Dendritic cell treated with granulocyte-macrophage colony-stimulating factor and Interleukin-4, amounts not matched to agents 40 ng/mL and 50 ng/mL, for 4 days (primary cell): Measurements from ENCODE around the gene CRIM1.
A peak's percentile ranks its signal among the peaks of the same experiment; 100 is the strongest.
"Not testable (repeated sequence)": the region's sequence is repeated elsewhere in the genome, so short reads cannot be mapped to it uniquely, and the experiment has no call there.

ENCODE experiments used
- H3K27ac Mint-ChIP-seq: one replicate; pipeline ENCODE4 v1.8.0; 2022; ENCODE audit warnings: mild to moderate bottlenecking, mixed read lengths
- H3K27me3 Mint-ChIP-seq: one replicate; pipeline ENCODE4 v1.8.0; 2022; ENCODE audit warnings: mild to moderate bottlenecking, mixed read lengths
- H3K36me3 Mint-ChIP-seq: one replicate; pipeline ENCODE4 v1.8.0; 2022; ENCODE audit warnings: low read depth, mixed read lengths
- H3K4me1 Mint-ChIP-seq: one replicate; pipeline ENCODE4 v1.8.0; 2022; ENCODE audit warnings: low read depth, mixed read lengths
- H3K4me3 Mint-ChIP-seq: one replicate; pipeline ENCODE4 v1.8.0; 2022; ENCODE audit warnings: mild to moderate bottlenecking, moderate library complexity, mixed read lengths
- H3K9me3 Mint-ChIP-seq: one replicate; pipeline ENCODE4 v1.8.0; 2022; ENCODE audit warnings: mixed read lengths
- intact Hi-C: fragments of 100-400 bp; cut with micrococcal nuclease; formaldehyde crosslinking; loops from one replicate; pipeline ENCODE4 v1.15.0; 2022

CRIM1 gene, protein sequence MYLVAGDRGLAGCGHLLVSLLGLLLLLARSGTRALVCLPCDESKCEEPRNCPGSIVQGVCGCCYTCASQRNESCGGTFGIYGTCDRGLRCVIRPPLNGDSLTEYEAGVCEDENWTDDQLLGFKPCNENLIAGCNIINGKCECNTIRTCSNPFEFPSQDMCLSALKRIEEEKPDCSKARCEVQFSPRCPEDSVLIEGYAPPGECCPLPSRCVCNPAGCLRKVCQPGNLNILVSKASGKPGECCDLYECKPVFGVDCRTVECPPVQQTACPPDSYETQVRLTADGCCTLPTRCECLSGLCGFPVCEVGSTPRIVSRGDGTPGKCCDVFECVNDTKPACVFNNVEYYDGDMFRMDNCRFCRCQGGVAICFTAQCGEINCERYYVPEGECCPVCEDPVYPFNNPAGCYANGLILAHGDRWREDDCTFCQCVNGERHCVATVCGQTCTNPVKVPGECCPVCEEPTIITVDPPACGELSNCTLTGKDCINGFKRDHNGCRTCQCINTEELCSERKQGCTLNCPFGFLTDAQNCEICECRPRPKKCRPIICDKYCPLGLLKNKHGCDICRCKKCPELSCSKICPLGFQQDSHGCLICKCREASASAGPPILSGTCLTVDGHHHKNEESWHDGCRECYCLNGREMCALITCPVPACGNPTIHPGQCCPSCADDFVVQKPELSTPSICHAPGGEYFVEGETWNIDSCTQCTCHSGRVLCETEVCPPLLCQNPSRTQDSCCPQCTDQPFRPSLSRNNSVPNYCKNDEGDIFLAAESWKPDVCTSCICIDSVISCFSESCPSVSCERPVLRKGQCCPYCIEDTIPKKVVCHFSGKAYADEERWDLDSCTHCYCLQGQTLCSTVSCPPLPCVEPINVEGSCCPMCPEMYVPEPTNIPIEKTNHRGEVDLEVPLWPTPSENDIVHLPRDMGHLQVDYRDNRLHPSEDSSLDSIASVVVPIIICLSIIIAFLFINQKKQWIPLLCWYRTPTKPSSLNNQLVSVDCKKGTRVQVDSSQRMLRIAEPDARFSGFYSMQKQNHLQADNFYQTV

DNA sequence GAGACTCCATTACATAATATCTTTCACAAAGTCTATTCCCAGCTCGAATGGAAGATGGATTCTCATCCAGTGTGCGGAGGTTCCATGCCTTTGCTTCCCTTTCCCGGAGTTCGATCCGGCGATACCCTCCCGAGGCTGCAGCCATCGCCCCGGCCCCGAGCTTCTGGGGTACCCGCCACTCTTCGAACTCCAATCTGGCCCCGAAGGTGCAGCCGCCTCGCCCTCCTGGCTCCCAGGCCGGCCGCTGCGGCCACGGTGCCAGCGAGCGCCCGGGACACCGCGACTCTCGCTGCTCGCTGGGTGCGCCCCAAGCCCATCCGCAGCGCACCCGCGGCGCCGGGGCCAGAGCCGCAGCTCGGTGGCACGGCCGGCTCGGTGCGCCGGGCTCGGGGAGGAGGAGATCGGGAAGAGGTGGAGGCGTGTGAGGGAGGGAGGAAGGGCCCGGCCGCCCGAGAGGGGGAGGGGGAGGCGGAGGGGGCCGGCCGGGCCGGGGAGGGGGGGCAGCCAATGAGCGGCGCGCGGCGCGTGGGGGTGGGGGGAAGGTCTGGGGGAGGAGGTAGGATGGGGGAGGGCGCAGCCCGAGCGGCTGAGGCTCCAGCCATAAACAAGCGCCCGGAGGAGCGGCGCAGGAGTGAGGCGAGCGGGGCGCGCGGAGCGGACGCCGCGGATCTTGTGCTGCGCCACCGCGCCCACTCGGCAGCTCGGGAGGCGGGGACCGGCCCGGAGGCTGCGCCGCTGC, at the start of gene CRIM1:
CRIM1 (plus strand) TSS at position 628 of the 739 bp plus-strand sequence. CDS start 515 bp downstream, outside the sequence.
- Mint-ChIP-seq H3K27ac (peak within 1 kb of the TSS; percentile 82), H3K4me3 (peak within 1 kb of the TSS; percentile 81), H3K9me3 (no peaks in the 10 kb centered on the region), H3K4me1 (peaks cover 56% of the 10 kb centered on the region), H3K36me3 (peaks cover 5% of the 10 kb centered on the region), H3K27me3 (peaks cover 53% of the 10 kb centered on the region)
- intact Hi-C loops = loop anchor here (10.0 kb wide), 1 partner anchor 429 kb away; no protein-coding TSS in a partner anchor

DNA sequence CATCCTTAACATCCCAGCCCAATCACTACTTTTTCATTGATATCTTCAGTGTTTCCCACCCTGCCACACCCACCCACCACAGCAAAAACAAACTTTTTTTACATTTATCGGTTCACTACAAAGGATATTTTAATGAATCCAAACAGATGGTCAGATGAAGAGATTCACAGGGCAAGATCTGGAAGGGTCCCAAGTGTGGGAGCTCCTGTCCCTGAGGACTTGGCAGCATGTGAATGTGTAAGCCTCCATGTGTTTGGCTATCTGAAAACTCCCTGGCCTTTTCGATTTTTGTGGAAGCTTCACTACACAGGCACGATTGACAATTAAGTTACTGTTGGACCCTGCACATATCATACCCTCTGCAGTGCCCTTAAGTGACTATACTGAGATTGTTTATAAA, 48.1 kb upstream of the CRIM1 start:
- H3K4me1 Mint-ChIP-seq = no peaks in the 10 kb centered on the region
- no peaks in the 10 kb centered on the region for H3K27me3 Mint-ChIP-seq
- H3K4me3 Mint-ChIP-seq = no peak overlapping the region
- peaks cover 9% of the 10 kb centered on the region for H3K9me3 Mint-ChIP-seq
- H3K27ac Mint-ChIP-seq = no peak overlapping the region
- intact Hi-C loops = no loop called here
- H3K36me3 Mint-ChIP-seq = no peaks in the 10 kb centered on the region

DNA sequence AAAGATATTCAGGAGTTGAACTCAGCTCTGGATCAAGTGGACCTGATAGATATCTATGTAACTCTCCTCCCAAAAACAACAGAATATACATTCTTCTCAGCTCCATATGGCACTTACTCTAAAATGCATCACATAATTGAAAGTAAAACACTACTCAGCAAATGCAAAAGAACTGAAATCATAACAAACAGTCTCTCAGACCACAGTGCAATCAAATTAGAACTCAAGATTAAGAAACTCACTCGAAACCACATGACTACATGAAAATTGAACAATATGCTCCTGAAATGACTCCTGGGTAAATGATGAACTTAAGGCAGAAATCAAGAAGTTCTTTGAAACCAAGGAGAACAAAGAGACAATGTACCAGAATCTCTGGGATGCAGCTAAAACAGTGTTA, 45.1 kb upstream of the CRIM1 start:
- H3K27me3 Mint-ChIP-seq, H3K4me1 Mint-ChIP-seq, H3K4me3 Mint-ChIP-seq, H3K9me3 Mint-ChIP-seq, H3K36me3 Mint-ChIP-seq, intact Hi-C loops, H3K27ac Mint-ChIP-seq: not testable (repeated sequence)

DNA sequence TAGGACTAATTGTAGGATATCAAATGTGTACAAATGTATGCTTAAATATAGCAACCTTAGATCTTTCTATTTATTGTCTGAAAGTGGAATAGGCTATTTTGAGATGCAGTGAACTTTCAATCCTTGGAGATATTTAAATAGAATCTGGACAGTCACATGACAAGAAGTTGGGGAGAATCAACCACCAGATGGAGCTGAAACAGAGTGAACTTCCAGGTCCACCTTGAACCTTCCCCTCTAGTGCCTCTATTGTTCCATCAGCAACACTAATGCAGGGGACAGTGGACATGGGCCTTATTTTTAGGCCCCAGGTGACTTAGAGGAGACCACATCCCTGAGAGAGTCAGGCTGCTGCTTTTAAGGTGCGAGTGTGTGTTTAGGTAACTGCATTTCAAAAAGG, 37.0 kb upstream of the CRIM1 start:
- Mint-ChIP-seq H3K27ac (no peak overlapping the region), H3K36me3 (no peaks in the 10 kb centered on the region), H3K27me3 (no peaks in the 10 kb centered on the region), H3K4me1 (no peaks in the 10 kb centered on the region), H3K4me3 (no peak overlapping the region), H3K9me3 (peaks cover 10% of the 10 kb centered on the region)
- intact Hi-C loops = no loop called here

DNA sequence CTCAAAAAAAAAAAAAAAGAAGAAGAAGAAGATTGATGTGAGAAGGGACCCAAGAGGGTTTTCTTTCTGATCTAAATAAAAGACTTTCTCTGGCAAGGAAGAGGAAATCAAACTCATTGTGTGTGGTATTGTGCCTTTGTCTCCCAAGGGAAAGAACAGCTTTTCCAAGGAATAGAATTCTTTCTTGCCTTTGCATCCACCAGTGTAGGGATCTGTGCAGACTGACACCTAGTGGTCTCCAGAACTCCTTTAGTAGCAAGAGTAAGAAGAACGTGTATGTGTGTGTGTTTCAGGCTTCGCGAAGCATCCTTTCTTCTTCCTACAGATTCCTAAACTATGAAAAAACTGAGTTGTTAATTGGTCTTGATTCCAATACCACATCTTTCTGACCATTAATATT, 33.5 kb upstream of the CRIM1 start:
- intact Hi-C loops = no loop called here
- H3K36me3 Mint-ChIP-seq = no peaks in the 10 kb centered on the region
- H3K4me1 Mint-ChIP-seq = no peaks in the 10 kb centered on the region
- H3K27ac Mint-ChIP-seq = no peak overlapping the region
- H3K4me3 Mint-ChIP-seq = no peak overlapping the region
- H3K9me3 Mint-ChIP-seq = no peaks in the 10 kb centered on the region
- peaks cover 2% of the 10 kb centered on the region for H3K27me3 Mint-ChIP-seq

DNA sequence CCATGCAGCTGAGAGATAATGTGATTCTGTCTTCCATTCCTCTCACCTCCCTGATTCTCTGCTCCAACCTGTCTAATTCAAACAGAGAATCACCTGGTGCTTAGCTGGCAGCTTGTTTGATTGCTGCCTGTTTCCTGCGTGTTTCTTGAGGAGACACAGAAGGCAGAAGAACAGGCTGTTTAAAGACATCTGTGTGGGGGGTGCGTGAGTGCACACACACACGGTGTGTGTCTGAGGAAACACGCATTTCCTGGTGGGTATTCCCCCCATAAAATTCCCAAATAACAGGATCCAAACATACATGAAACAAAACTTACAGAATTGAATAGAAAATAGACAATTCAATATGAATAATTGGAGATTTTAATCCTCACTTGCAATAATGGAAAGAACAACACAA, 29.3 kb upstream of the CRIM1 start:
- Mint-ChIP-seq H3K4me3 (no peak overlapping the region), H3K4me1 (no peaks in the 10 kb centered on the region), H3K9me3 (no peaks in the 10 kb centered on the region), H3K27me3 (peaks cover 2% of the 10 kb centered on the region), H3K36me3 (no peaks in the 10 kb centered on the region), H3K27ac (no peak overlapping the region)
- intact Hi-C loops = no loop called here

DNA sequence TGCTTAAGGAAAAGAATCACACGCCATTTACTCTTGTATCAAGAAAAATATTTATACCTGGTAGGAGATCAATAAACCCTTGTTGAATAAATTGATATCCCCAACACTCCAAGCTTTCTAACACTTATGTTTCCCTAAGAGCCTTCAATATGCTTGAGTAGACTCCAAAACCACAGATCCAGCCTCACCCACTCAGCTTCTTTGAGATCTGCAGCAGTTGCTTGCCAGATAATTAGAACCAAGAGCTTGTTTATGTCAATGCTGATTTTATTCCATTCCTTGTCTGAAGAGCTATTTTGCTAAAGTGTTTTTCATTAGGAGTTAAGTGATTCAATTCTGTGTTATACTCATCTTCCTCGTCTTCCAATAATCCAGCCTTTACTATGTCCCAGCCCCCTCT, 26.3 kb upstream of the CRIM1 start:
- Mint-ChIP-seq H3K27me3 (no peaks in the 10 kb centered on the region), H3K9me3 (no peaks in the 10 kb centered on the region), H3K36me3 (no peaks in the 10 kb centered on the region), H3K27ac (no peak overlapping the region), H3K4me1 (no peaks in the 10 kb centered on the region), H3K4me3 (no peak overlapping the region)
- intact Hi-C loops = no loop called here

DNA sequence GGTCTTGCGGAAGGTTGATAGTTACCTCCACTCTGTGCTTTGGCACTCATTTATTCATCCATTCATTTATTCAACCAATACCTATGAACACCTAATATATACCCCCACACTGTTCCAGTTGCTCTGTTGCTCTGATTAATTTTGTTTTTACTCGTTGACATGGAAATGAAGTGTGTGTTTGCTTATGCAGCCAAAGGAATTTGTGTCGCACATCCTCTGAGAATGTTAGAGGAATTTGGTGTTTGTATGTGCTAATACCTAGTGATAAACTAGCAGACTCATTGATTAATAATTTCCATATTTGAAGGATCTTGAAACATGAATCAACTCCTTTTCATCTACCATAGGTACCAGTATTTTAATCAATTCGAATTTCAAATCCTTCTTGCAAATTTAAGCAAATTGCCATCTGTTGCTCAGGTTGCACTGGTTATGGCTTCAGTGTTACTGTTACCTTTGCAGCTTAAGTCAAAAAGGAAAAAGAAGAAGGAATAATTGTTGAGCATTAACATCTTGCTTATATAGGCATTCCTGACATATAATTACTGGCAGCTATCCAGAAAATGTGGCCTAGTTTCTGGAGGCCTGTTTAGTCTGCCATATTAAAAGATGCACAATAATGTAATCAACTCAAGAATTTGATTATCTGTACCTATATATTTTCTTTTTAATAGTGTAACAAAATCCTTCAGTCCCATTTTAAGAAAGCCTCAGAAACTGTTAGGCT, 25.7 kb upstream of the CRIM1 start:
- intact Hi-C loops = no loop called here
- H3K27ac Mint-ChIP-seq = no peak overlapping the region
- no peaks in the 10 kb centered on the region for H3K27me3 Mint-ChIP-seq
- no peaks in the 10 kb centered on the region for H3K9me3 Mint-ChIP-seq
- no peaks in the 10 kb centered on the region for H3K4me1 Mint-ChIP-seq
- no peaks in the 10 kb centered on the region for H3K36me3 Mint-ChIP-seq
- H3K4me3 Mint-ChIP-seq = no peak overlapping the region

DNA sequence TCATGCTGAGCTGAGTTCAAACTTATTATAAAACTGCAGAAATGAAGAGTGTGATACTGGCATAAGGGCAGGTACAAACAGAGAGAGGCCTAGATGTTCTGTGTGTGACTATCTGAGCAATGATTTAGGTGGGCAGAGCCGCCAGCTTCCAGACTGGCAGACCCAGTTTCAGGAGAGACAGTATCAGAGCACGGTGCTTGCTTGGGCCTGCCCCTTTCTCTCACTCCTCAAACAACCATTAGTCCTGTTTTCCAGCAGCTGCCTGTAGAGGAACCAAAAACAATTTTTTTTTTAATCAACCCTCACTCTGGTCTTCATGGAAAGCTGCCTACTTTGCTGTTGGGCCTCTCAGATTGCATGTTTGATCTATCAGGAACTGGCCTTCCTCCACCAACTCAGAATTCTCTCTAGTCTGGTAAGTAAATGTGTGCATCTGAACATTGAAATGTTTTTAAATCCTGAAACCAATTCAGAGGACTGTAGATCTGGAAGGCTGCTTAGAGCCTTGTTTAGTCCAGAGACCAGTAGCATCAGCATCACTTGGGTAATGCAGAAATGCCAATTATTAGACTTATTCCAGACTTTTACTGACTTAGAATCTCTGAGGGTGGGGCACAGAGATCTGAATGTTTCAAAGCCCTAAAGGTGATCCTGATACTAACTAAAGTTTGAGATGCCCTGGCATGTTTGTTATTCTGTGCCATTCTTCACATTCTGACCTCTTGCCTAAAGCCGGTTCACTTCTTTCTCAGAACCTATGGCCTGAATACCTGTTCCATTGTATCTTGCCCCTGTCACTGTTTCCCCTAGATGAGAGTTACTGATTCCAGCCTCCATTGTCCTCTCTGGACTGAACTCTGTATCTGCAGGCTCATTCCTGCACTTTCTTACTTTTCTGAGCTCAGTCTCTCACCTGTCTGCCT, 24.8 kb upstream of the CRIM1 start:
- peaks cover 2% of the 10 kb centered on the region for H3K27me3 Mint-ChIP-seq
- no peak overlapping the region for H3K4me3 Mint-ChIP-seq
- no peaks in the 10 kb centered on the region for H3K36me3 Mint-ChIP-seq
- no peaks in the 10 kb centered on the region for H3K9me3 Mint-ChIP-seq
- intact Hi-C loops = no loop called here
- H3K27ac Mint-ChIP-seq = no peak overlapping the region
- H3K4me1 Mint-ChIP-seq = no peaks in the 10 kb centered on the region

DNA sequence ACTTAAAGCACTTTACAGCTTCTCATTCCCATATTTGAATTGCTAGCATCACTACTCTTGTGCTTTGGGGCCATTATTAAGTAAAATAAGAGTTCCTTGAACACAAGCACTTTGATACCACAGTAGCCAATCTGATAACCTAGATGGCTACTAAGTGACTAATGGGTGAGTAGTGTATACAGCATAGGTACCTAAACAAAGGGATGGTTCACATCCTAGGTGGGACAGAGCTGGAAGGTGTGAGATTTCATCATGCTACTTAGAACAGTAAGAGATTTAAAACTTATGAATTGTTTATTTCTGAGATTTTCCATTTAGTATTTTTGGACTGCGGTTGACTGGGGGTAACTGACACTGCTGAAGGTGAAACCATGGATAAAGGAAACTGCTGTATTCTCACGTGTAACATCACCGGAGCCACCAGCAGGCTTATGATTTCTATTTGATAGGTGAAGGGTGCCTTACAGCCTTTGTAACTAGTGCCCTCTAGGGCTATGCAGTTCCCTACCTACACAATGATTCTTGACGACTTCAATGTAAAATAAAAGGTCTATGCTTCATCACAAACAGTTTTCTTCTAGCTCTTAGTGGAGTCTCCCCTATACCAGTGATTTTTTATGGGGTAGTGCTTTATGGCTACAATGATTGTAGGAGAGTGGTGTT, 22.1 kb upstream of the CRIM1 start:
- Mint-ChIP-seq H3K9me3 (no peaks in the 10 kb centered on the region), H3K4me1 (no peaks in the 10 kb centered on the region), H3K4me3 (no peak overlapping the region), H3K27ac (no peak overlapping the region), H3K36me3 (no peaks in the 10 kb centered on the region), H3K27me3 (peaks cover 4% of the 10 kb centered on the region)
- intact Hi-C loops = no loop called here

DNA sequence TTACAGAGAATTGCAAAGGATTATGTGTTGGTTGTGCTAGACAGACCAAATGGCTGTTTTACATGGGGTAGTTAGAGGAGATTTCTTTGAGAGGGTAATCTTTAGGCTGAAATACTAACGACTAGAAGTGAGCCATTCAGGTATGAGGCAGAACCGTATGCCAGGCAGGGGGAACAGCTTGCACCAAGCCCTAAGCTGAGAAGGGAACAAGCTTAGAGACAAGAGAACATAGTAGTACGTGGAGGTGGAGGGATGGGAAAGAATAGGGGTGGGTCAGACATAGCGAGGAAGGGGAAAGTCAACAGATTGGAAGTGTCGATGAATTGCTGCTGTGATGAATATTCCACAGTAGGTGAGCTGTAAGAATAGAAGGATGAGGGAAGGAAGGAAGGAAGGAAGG, 20.0 kb upstream of the CRIM1 start:
- no peaks in the 10 kb centered on the region for H3K36me3 Mint-ChIP-seq
- H3K4me1 Mint-ChIP-seq = no peaks in the 10 kb centered on the region
- H3K4me3 Mint-ChIP-seq = no peak overlapping the region
- intact Hi-C loops = no loop called here
- no peak overlapping the region for H3K27ac Mint-ChIP-seq
- H3K27me3 Mint-ChIP-seq = peaks cover 4% of the 10 kb centered on the region
- no peaks in the 10 kb centered on the region for H3K9me3 Mint-ChIP-seq

DNA sequence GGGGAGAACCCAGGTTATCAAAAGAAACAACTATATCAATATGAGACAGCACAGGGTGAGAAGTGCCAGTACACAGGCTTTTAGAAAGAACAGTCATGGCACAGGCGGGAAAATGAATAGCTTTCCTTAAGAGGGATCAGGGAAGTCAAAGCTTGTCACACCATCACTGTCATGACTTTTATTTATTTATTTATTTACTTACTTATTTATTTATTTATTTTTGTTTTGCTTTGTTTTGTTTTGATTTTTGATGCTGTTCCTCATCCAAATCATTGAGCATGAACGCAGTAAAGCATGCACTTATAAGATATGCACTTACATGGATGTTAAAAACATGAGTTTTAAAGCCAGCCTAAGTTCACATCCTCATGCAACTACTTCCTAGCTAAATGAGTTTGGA, 19.3 kb upstream of the CRIM1 start:
- no peak overlapping the region for H3K27ac Mint-ChIP-seq
- H3K36me3 Mint-ChIP-seq = no peaks in the 10 kb centered on the region

More for the DNA sequence above, 19.3 kb upstream of the CRIM1 start:
- no peaks in the 10 kb centered on the region for H3K9me3 Mint-ChIP-seq
- intact Hi-C loops = no loop called here
- H3K27me3 Mint-ChIP-seq = peaks cover 4% of the 10 kb centered on the region
- H3K4me1 Mint-ChIP-seq = no peaks in the 10 kb centered on the region
- H3K4me3 Mint-ChIP-seq = no peak overlapping the region
